Left lung (tissue), 10 donors: ENCODE measurements around the gene IL20RB. TPM values are rescaled to one million over a fixed set of nuclear protein-coding genes. Genes with fewer than 3 reads are reported as not detected.

Source experiments
- ATAC-seq: fragments of 200-7000 bp; cut with Tn5 transposase; one replicate; pipeline ENCODE4 v1.9.1; 2020; ENCODE audit warnings: moderate library complexity
- DNase-seq, 4 donors: peaks; one replicate each; pipeline ENCODE4 v3.0.0-alpha.2; 2013 to 2020
- H3K27ac ChIP-seq, 2 donors: fragments of 200-600 bp; sonication (generic) in 1 of 2; one replicate each; pipeline versions ENCODE4 v1.5.0 to v1.8.0; 2020 to 2021
- H3K27me3 ChIP-seq, 2 donors: fragments of 200-600 bp; sonication (generic) in 1 of 2; one replicate each; pipeline versions ENCODE4 v1.5.0 to v1.8.0; 2020 to 2021
- H3K36me3 ChIP-seq, 2 donors: fragments of 200-600 bp; sonication (generic) in 1 of 2; one replicate each; pipeline versions ENCODE4 v1.5.0 to v1.8.0; 2020 to 2021
- H3K4me1 ChIP-seq, 2 donors: fragments of 200-600 bp; one replicate each; pipeline ENCODE4 v1.8.0; 2021
- H3K4me3 ChIP-seq, 2 donors: fragments of 200-600 bp; sonication (generic) in 1 of 2; one replicate each; pipeline versions ENCODE4 v1.5.0 to v1.8.0; 2020 to 2021; ENCODE audit warnings: mild to moderate bottlenecking in 1 of 2
- H3K9me3 ChIP-seq, 2 donors: fragments of 200-600 bp; sonication (generic) in 1 of 2; one replicate each; pipeline versions ENCODE4 v1.5.0 to v1.8.0; 2020 to 2021
- CTCF ChIP-seq, 2 donors: fragments of 200-600 bp; sonication (generic) in 1 of 2; IDR thresholded peaks; one replicate each; pipeline versions ENCODE4 v1.5.0 to v1.8.0; 2021; ENCODE audit warnings: antibody characterized with exemption in 2 of 2
- intact Hi-C, 2 donors: fragments of 100-400 bp; cut with DNase I; formaldehyde crosslinking; loops; one replicate each; pipeline versions ENCODE4 v1.11.2 to v1.14.2; 2022
- polyA plus RNA-seq, 6 donors: library from polyadenylated mRNA; unstranded; fragments of 120-200 nt; gene quantifications; one replicate each; pipeline ENCODE4 v1.2.1, GENCODE V29; 2013; ENCODE audit not compliant: insufficient read length in 6 of 6
- total RNA-seq, 2 donors: library from RNA; stranded (reverse); fragmentation: NEBNext Ultra II Directional; extraction: Animal tissue kit (Norgen Biotek cat#: 25700); gene quantifications; one replicate each; pipeline ENCODE4 v1.2.1, GENCODE V29; 2021
- donor health status: DM: no; HTN: yes; CAD: no.
- donor health status: DM: no; HTN: no; CAD: no.

Gene IL20RB
- total and polyA plus RNA-seq, 8 donors, result 0.61 to 1.9 (median 1.0) TPM

GRCh38 chr3:137041251-137041650 lies 83.5 kb downstream of the IL20RB start:
- ATAC-seq, result no peak
- H3K36me3 ChIP-seq, result no peaks in the 10 kb centered on the region
- no peaks in the 10 kb centered on the region for H3K9me3 ChIP-seq
- H3K27me3 ChIP-seq, result no peaks in the 10 kb centered on the region
- TF ChIP-seq CTCF (IDR thresholded peaks at IDR 0.05), result no peak
- H3K4me1 ChIP-seq, result no peaks in the 10 kb centered on the region
- no peak for DNase-seq
- no peak overlapping the region for H3K27ac ChIP-seq
- intact Hi-C loops, result no loop called here
- H3K4me3 ChIP-seq, result no peak overlapping the region

DNA sequence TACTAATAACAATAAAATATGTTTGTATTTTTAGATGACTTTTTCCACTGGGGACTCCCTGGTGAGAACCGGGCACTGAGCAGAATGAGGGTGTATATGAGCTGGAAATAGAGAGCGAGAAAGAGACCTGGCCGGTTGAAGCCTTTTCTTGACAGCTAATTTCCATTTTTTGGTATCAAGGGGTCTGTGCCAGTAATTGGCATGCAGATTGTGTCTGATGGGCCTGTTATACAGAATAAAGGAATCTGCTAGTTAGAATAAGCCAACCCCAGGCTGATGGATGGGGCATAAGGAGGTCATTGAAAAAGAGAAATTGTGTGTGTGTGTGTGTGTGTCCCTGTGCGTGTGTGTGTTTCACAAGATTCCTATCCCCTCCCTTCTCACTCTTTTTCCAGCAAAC lies 83.9 kb downstream of the IL20RB start:
- H3K27ac ChIP-seq, result no peak overlapping the region
- H3K4me1 ChIP-seq, result no peaks in the 10 kb centered on the region
- TF ChIP-seq CTCF (IDR thresholded peaks at IDR 0.05), result no peak
- DNase-seq (no peak), ATAC-seq (no peak)
- no peaks in the 10 kb centered on the region for H3K9me3 ChIP-seq
- intact Hi-C loops, result no loop called here
- no peaks in the 10 kb centered on the region for H3K27me3 ChIP-seq
- no peaks in the 10 kb centered on the region for H3K36me3 ChIP-seq
- H3K4me3 ChIP-seq, result no peak overlapping the region

DNA sequence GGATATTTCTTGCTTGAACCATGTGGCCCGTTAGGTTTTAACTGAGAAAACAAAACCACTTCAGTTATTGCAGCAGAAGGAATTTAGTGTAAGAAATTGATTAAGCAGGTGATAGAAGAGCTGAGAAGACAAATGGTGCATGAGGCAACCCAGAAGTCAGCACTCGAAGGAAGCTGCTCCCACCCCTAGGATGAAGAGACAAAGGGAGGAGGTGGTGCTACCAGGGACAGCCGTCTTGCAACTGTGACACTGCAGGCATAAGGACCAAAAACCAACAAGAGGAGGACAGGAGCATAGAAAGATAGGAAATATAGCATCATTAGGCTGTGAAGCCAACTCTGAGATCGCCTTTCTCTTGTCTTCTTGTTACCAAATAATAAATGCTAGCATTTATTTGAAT lies 89.0 kb downstream of the IL20RB start:
- H3K9me3 ChIP-seq, result no peaks in the 10 kb centered on the region
- H3K36me3 ChIP-seq, result no peaks in the 10 kb centered on the region
- no peak overlapping the region for H3K27ac ChIP-seq
- no peaks in the 10 kb centered on the region for H3K4me1 ChIP-seq
- no peak for DNase-seq
- no peak overlapping the region for H3K4me3 ChIP-seq
- H3K27me3 ChIP-seq, result no peaks in the 10 kb centered on the region
- no peak for ATAC-seq
- intact Hi-C loops, result no loop called here
- no peak for TF ChIP-seq CTCF (IDR thresholded peaks at IDR 0.05)

GRCh38 chr3:137047240-137047639 lies 89.5 kb downstream of the IL20RB start:
- DNase-seq (no peak), ATAC-seq (no peak)
- Histone ChIP-seq H3K4me1 (no peaks in the 10 kb centered on the region), H3K36me3 (no peaks in the 10 kb centered on the region), H3K27ac (no peak overlapping the region), H3K4me3 (no peak overlapping the region), H3K9me3 (no peaks in the 10 kb centered on the region), H3K27me3 (no peaks in the 10 kb centered on the region)
- intact Hi-C loops, result no loop called here
- no peak for TF ChIP-seq CTCF (IDR thresholded peaks at IDR 0.05)

- H3K9me3 ChIP-seq, result no peaks in the 10 kb centered on the region
- DNase-seq (no peak), ATAC-seq (no peak)
- no peaks in the 10 kb centered on the region for H3K27me3 ChIP-seq
- no peaks in the 10 kb centered on the region for H3K36me3 ChIP-seq
- intact Hi-C loops, result no loop called here
- no peak for TF ChIP-seq CTCF (IDR thresholded peaks at IDR 0.05)
- H3K4me1 ChIP-seq, result no peaks in the 10 kb centered on the region
- no peak overlapping the region for H3K4me3 ChIP-seq
- H3K27ac ChIP-seq, result no peak overlapping the region
Measured at GRCh38 chr3:137050281-137050680, 92.5 kb downstream of the IL20RB start.
